ENCODE data around the gene DNAAF3.
"Not testable (repeated sequence)": the region's sequence is repeated elsewhere in the genome, so short reads cannot be mapped to it uniquely, and the experiment has no call there.

DNAAF3 gene

DNA sequence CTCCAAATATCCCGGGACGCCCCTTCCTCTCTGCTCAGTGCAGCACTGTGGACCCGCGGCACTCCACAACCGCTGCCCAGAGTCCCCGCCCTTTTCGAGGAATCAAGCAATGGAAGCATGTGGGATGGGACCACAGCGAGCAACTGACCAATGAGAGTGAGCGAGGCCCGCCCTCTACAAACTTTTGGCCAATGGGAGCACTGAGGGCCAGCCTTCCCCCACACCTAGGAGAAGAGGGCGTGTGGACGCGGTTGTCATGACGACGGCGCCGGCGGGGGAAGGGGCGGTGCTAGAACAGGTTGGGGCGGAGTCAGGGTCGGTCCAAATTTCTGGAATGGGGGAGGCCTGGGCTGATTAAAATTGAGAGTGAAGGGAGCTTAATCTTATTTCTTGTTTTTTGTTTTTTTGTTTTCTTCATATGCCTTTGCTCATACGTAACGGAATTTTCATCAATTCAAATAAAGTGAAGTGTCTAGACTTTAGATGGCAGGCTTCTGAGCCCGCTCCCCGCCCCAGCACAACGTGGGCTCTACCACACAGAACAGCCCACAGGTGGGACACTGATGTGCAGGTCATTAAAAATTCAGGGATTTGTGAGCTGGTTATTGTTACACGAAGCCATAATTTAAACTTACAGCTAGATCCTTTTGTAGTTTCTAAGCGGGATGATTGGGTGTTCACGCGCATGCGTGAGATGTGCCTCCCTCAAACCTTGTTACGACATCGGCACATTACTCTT lies at the start of gene DNAAF3:
Gene DNAAF3, minus strand, starts transcription at position 84 of the 739 bp plus-strand sequence. CDS start 200 bp downstream, outside the sequence.
- peak; percentile 78 to 87 for DNase-seq

- no peak for DNase-seq
Measured at GRCh38 chr19:55213547-55213946, 47.1 kb upstream of the DNAAF3 start.

DNA sequence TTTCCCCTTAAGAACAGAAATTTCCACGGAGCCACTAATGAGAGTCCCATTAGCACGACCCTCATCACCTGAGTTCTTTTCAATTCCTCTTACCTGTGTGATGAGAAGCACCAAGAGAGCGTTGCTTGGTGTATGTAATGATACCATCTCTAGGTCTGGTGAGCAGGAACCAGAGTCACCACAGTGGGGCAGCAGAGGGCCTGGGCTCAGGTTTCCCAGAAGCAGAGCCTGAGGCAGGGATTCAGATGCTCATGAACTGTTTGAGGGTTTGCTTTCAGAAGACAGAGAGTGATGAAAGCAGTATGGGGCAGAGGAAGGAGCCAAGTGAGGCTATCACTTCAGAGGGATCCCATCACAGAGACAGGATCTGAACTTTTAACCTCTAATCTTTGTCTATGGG lies 46.0 kb upstream of the DNAAF3 start:
- DNase-seq, result peak; percentile 41 to 44

DNA sequence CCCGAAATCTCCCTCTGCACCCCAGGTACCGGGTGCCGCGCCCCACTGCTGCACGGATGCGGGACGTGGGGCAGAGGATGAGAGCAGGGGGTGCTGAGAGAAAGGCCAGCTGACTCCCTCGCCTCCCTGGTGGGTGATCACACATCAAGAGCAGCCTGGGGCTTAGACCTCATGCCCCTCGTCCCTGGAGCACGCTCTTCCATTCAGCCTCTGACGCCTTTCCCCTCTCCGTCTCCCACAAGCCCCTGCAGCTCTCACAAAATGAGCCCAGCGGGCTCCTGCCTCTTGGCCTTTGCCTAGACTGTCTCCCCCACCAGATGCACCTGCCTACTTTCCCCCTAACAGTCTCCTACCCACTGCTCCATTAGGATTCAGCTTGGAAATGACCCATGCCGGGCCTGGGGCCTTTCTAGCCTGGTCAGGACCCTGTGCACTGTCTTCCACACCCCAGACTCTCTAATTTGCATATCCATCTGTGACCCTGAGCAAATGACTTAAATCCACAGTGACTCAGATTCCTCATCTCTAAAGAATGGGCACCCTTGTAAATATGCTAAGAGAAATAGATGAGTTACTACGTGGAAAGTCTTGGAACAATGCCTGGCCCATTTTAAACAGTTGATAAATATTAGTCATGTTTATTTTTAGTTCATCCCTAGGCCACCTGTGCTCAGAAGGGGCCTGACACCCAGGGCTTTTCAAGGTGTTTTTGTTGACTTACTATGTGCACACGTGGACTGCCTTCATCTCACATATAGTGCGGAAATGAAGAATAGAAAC lies 43.5 kb upstream of the DNAAF3 start:
- no peak for DNase-seq

- no peak for DNase-seq
Measured at GRCh38 chr19:55208880-55209692, 42.7 kb upstream of the DNAAF3 start, which contains the start of gene PTPRH. PTPRH (minus strand) TSS chr19:55209501; CDS start chr19:55209433, 68 bp downstream.

DNA sequence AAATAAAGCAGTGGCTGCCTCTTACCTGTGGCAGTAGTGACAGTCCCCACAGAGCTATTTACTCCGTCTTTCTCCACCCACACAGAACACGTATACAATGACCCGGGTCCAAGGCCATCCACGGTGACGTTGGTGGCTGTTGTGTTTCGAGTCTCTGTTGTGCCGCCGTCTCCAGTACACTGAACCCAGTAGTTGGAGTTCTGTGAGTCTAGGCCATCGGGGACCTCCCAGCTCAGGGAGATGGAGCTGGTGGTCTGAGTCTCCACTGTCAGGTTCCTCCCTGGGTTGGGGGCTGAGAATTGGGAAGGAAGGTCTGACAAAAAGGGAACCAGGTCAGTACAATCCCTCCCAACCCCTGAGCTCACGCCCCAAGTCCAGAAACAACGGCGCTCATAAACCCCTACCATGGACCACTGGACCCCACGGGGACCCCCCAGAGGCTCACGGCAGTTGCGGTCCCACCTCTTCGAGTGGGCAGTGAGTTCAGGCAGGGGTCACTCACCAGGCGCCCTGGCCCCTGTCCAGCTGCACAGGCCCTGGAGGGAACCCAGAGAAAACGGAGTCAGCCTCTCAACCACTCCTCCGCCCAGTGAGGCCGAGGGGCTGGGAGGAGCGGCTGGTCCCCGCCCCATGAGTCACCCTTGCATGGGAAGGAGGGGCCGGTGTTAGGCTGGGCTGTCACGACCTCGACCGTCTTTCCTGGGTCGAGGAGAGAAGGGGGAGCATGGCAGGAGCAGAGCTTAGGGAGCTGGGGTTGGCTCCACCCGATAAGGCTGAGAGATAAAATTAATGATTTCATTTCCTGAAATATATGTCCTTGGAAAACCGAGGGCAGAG lies 40.5 kb upstream of the DNAAF3 start:
- peak in 1 of 2 donors; percentile 56 for DNase-seq

GRCh38 chr19:55202199-55202598 lies 35.8 kb upstream of the DNAAF3 start:
- DNase-seq, result not testable (repeated sequence)

GRCh38 chr19:55199620-55200204 lies 33.3 kb upstream of the DNAAF3 start:
- no peak for DNase-seq

DNA sequence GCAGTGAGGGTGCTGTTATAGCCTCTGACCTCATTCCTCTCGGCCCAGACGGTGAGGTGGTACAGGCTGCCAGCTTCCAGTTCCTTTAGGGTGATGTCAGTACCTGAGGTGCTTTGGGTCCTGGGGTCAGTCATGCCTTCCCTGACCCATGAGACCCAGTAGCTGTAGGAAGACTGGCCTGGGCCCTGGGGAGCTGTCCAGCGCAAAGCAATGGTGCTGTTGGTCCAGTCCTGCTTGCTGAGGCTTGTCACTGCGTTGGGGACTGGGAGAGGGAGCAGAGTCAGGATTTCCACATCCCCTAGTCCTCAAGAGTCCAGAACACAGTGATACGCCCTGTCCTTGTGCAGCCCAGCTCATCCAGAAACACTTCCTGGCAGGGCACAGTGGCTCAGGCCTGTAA lies 32.2 kb upstream of the DNAAF3 start:
- DNase-seq, result no peak

DNA sequence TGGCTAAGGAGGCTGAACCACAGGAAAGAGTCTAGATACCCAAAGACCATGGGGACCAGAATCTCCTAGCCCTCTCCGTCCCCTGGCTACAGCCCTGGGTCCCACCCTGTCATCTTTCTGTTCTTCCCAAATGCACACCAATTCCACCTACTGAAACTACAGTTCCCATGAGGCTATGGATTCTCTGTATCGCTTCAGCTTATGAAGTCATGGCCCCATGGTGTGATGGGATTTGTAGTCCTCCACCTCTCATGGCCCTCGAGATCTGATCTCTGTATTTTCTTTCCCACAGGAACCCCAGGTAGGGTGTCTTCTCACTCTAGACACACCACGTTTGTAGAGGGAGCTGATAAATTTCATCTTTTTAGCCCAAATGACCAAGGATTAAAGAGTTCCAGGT lies 31.1 kb upstream of the DNAAF3 start:
- DNase-seq, result no peak

DNA sequence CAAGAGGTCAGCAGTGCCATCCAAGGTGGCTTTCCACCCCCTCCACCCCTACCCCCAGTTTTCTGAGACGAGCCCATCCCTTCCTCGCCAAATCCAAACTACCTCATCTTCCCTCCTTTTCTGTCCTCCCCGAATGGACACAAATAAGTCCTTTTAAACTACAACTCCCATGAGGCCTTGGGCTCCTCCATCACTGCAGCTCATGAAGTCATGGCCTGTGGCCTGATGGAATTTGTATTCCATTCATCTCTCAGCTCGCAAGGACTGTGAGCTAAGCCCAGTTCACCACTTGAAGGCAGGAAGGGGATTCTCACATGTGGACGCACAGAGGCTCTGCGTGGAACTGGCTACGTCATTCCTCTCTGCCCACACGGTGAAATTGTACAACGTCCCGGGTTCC lies 30.4 kb upstream of the DNAAF3 start:
- no peak for DNase-seq

DNA sequence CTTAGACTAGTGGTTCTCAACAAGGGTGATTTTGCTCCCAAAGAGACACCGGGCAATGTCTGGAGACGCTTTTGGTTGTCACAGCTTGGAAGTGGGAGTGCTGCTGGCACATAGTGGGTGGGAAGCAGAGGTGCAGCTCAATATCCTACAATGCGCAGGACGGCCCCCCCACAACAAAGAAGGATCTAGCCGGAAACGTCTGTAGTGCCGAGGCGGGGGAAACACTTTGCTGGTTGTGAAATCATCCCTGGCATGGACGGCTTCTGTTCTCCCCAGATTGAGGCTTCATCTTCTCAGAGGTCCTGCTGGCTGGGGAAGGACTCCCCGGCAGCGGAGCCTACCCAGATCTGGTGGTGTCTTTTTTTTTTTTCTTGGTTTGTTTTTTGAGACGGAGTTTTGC lies 27.1 kb upstream of the DNAAF3 start:
- DNase-seq, result no peak

- no peak for DNase-seq
Measured at GRCh38 chr19:55189403-55189835, 23.0 kb upstream of the DNAAF3 start.

GRCh38 chr19:55188625-55189024 lies 22.2 kb upstream of the DNAAF3 start:
- DNase-seq, result no peak

DNA sequence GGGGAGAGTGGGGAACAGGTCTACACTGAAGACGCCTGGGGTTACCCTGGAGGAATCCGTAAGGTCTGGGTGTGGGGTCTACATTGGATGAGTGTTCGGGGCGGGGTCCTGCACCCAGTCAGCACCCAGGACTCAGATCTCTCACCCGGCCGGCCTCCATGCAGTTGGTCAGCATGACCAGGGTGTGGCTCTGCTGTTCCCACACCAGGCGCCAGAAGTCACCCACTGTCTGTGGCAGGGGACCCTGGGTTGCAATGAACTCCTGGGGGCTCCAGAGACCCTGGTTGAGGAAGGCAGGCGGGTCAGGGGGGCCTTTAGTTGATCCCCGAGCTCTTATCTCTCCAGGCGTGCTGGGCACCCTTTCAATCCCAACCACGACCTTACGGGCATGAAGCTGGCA lies 19.7 kb upstream of the DNAAF3 start:
- DNase-seq, result no peak

DNA sequence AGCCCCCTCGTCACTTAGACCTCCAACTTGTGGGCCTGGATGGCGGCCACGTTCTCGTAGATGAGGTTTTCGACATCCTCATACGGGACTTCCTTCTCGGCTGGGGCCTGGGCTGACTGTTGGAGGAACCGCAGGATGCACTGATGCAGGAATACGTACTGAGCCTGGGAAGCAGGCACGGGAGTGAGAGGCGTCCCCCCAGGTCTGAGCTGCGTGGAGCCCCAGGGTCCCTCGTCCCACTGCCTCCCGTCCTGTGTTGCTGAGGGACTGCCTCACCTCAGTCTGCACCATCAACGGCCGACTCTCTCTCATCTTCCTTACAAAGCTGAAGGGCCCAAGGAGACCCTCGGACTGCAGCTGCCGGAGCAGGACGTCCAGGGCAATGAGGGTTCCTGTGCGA lies 15.3 kb upstream of the DNAAF3 start:
- DNase-seq, result no peak

DNA sequence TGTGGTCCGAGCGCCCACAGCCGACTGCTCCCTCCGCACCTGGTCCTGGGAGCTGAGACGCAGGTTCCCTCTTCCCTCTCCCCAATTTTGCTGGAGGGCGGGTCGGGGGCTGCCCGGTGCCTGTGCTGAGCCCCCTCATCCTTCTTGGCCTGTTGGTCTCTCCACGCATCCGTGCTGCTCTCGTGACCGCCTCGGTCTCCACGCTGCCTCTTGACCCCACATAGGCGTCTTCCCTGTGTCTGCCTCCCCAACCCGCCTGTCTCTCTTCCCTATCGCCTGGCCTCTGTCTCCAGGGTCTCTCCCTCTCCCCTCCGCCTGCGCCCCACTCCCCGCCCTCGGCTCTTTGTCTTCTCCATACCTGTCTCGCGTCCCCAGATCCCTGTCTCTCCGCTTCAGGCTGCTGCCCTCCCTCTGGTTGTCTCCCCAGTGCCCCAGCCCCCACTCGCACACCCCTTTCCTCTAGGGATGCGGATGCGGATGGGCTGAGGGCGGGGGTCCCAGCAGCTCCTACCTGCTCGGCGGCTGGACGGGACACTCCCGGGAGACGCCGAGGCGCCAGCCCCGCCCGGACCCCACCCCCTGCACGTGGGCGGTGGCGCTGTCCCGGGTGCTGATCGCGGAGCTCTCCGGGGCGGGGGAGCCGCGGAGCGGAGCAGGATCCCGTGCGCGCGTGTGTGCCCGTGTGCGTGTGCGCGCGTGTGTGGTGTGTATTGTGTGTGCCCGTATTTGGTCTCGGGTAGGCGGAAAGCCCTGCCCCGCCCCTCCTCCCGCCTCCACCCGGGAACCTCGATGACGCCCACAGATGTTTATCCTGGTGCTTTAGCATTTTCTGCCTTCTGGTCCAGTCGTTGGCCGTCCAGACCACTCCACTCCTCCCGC lies 13.4 kb upstream of the DNAAF3 start, which contains the start of gene SYT5:
Gene SYT5, minus strand, starts transcription at position 684 of the 879 bp plus-strand sequence. CDS start 1,248 bp downstream, outside the sequence.
- peak; percentile 51 to 65 for DNase-seq

- peak; percentile 94 to 96 for DNase-seq
Measured at GRCh38 chr19:55178781-55179599, 12.6 kb upstream of the DNAAF3 start.

GRCh38 chr19:55176076-55176475 lies 9.7 kb upstream of the DNAAF3 start:
- DNase-seq, result no peak
